Astrocyte of the cerebellum (primary cell): ENCODE data around the gene LDB3.

Source experiments
- DNase-seq: peaks from one replicate; pipeline ENCODE4 v3.0.0-alpha.2; 2011; ENCODE audit warnings: low read depth
- H3K4me3 ChIP-seq: 2 replicates; pipeline ENCODE4 v1.5.1; 2011; ENCODE audit warnings: mild to moderate bottlenecking, low read depth, low read length, moderate library complexity
- CTCF ChIP-seq: IDR thresholded peaks from 2 replicates; pipeline ENCODE4 v1.5.1; 2012; ENCODE audit warnings: low read length, low read depth, moderate library complexity, mild to moderate bottlenecking; ENCODE audit errors: missing control alignments
- in situ Hi-C: cut with HindIII; loops from 2 replicates; pipeline ENCODE4 v1.10.0; 2017; ENCODE audit warnings: low sequenced_read_pairs

The LDB3 gene

GRCh38 chr10:86770412-86770960 is 102.2 kb downstream of the LDB3 start:
- in situ Hi-C loops: no loop called here
- no peak for TF ChIP-seq CTCF
- no peak overlapping the region for H3K4me3 ChIP-seq
- DNase-seq: no peak

- DNase-seq: no peak
- no peak overlapping the region for H3K4me3 ChIP-seq
- no peak for TF ChIP-seq CTCF
- in situ Hi-C loops: no loop called here
Measured at GRCh38 chr10:86773498-86773897, 105.2 kb downstream of the LDB3 start.

- TF ChIP-seq CTCF: no peak
- no peak overlapping the region for H3K4me3 ChIP-seq
- in situ Hi-C loops: no loop called here
- DNase-seq: no peak
Measured at GRCh38 chr10:86775056-86775869, 107.0 kb downstream of the LDB3 start.

- no peak overlapping the region for H3K4me3 ChIP-seq
- in situ Hi-C loops: no loop called here
- TF ChIP-seq CTCF: no peak
- DNase-seq: no peak
Measured at GRCh38 chr10:86775870-86776180, 107.5 kb downstream of the LDB3 start.

- no peak overlapping the region for H3K4me3 ChIP-seq
- DNase-seq: no peak
- in situ Hi-C loops: no loop called here
- TF ChIP-seq CTCF: no peak
Measured at GRCh38 chr10:86779220-86780017, 111.1 kb downstream of the LDB3 start.

GRCh38 chr10:86782701-86783418 is 114.5 kb downstream of the LDB3 start:
- in situ Hi-C loops: no loop called here
- no peak overlapping the region for H3K4me3 ChIP-seq
- DNase-seq: no peak
- no peak for TF ChIP-seq CTCF
